ENCODE measurements around the gene SLAIN2. TPM values are rescaled to one million over a fixed set of nuclear protein-coding genes. Genes with fewer than 3 reads are reported as not detected.

SLAIN2 gene
- total RNA-seq, 1 experiment from 2014 or later: 30.8 TPM

DNA sequence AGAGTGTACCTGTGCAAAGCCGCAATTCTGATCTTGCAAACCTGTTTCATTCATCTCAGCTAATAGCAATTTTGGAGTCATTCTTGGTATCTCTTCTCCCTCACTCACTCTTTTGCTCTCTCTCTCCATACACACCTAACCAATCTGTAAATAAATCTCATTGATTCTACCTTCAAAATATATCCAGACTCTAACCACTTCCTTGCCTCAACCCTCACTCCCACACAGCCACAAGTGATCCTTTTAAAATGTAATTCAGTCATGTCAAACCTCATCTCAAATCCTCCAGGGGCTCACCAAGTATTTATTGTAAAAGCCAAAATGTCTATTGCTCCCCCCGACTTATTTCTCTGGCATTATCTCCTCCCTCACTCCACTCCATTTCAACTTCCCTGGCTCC lies 90.1 kb downstream of the SLAIN2 start:
- no peak overlapping the region for H3K4me3 Mint-ChIP-seq
- H3K4me1 Mint-ChIP-seq: peaks cover 16 to 22% of the 10 kb centered on the region in 2 experiments
- Histone ChIP-seq H4K91ac (ENCODE audit: insufficient read length, low read depth, low read length) (no peak overlapping the region), H3K9me3 (ENCODE audit: control insufficient read depth, low read depth, low read length) (no peaks in the 10 kb centered on the region), H3K9ac (ENCODE audit: extremely low read depth, insufficient read length, low read length) (no peak overlapping the region), H3T11ph (ENCODE audit: low read length) (no peak overlapping the region), H2AK5ac (ENCODE audit: insufficient read length, low read length) (no peak overlapping the region), H4K8ac (replicated peaks; ENCODE audit: insufficient read length, low read depth, low read length) (no peak overlapping the region), H3K18ac (ENCODE audit: insufficient read length, low read depth, low read length) (no peak overlapping the region), H2BK15ac (ENCODE audit: low read depth, low read length) (no peak overlapping the region), H3K23me2 (ENCODE audit: insufficient read length, low read depth, low read length, poor library complexity, severe bottlenecking) (no peaks in the 10 kb centered on the region), H3K27ac (ENCODE audit: insufficient read length, low read depth, low read length) (no peak overlapping the region), H4K5ac (ENCODE audit: insufficient read length, low read depth, low read length) (no peak overlapping the region), H3K79me1 (ENCODE audit: insufficient read depth, low read depth, low read length, poor library complexity, severe bottlenecking) (no peaks in the 10 kb centered on the region), H2BK20ac (ENCODE audit: low read depth, low read length, poor library complexity, severe bottlenecking) (no peak overlapping the region), H3K14ac (ENCODE audit: insufficient read depth, low read length) (no peak overlapping the region), H3K79me2 (ENCODE audit: insufficient read depth, low read length) (no peaks in the 10 kb centered on the region), H2BK120ac (ENCODE audit: low read depth, low read length, poor library complexity, severe bottlenecking) (no peak overlapping the region), H3K4ac (ENCODE audit: low read depth, low read length) (no peak overlapping the region), H2AFZ (ENCODE audit: low read length) (no peak overlapping the region), H3K4me2 (ENCODE audit: insufficient read depth, insufficient read length, low read length) (no peak overlapping the region), H2BK12ac (ENCODE audit: insufficient read length, low read depth, low read length) (no peak overlapping the region), H3K27me3 (ENCODE audit: insufficient read depth, low read length) (no peaks in the 10 kb centered on the region; the same call in 1 of the 2 replicates), H4K20me1 (ENCODE audit: control insufficient read depth, insufficient read depth, insufficient read length) (no peaks in the 10 kb centered on the region), H3K4me1 (ENCODE audit: insufficient read depth, low read length) (no peaks in the 10 kb centered on the region), H2BK5ac (ENCODE audit: insufficient read length, low read length) (no peak overlapping the region), H3K23ac (ENCODE audit: insufficient read length, low read depth, low read length) (no peak overlapping the region), H3K56ac (ENCODE audit: insufficient read length, low read depth, low read length) (no peak overlapping the region)
- no peaks in the 10 kb centered on the region for H3K27me3 Mint-ChIP-seq (ENCODE audit: low read depth)
- H3K36me3 Mint-ChIP-seq (ENCODE audit: insufficient read depth in 1 of 3, low read depth in 3 of 3): 0 out of 7 replicates have a peak, but pooled peaks cover 0 to 2% (median 0%) of the 10 kb centered on the region in 3 experiments
- peak overlapping the region; percentile 13 to 47 (median 30); a peak in 5 of 7 replicates for H3K27ac Mint-ChIP-seq
- H3K9me3 Mint-ChIP-seq: no peaks in the 10 kb centered on the region
- TF ChIP-seq, protein P1, sequence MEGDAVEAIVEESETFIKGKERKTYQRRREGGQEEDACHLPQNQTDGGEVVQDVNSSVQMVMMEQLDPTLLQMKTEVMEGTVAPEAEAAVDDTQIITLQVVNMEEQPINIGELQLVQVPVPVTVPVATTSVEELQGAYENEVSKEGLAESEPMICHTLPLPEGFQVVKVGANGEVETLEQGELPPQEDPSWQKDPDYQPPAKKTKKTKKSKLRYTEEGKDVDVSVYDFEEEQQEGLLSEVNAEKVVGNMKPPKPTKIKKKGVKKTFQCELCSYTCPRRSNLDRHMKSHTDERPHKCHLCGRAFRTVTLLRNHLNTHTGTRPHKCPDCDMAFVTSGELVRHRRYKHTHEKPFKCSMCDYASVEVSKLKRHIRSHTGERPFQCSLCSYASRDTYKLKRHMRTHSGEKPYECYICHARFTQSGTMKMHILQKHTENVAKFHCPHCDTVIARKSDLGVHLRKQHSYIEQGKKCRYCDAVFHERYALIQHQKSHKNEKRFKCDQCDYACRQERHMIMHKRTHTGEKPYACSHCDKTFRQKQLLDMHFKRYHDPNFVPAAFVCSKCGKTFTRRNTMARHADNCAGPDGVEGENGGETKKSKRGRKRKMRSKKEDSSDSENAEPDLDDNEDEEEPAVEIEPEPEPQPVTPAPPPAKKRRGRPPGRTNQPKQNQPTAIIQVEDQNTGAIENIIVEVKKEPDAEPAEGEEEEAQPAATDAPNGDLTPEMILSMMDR (conservative IDR thresholded peaks at IDR 0.05): no peak
- no CpG with 5 or more reads among the region's 2 CpGs for WGBS (ENCODE audit: extremely low coverage, insufficient read length, low lambda C conversion rate)
- no peak for DNase-seq

Data from H9 (cell line).